Coronary artery (tissue), 2 donors: ENCODE results near the gene SYNPO.

ENCODE experiments used
- DNase-seq: peaks from one replicate; pipeline ENCODE4 v3.0.0-alpha.2; 2017; ENCODE audit warnings: low spot score
- H3K27ac ChIP-seq, 2 donors: fragments of 200-600 bp; sonication (generic); one replicate each; pipeline ENCODE4 v1.5.1; 2016 to 2019
- H3K4me3 ChIP-seq: fragments of 200-600 bp; sonication (generic); 2 replicates; pipeline ENCODE4 v1.5.1; 2016; ENCODE audit warnings: mild to moderate bottlenecking, moderate library complexity
- TF ChIP-seq, protein P1 (sequence below): fragments of 200-600 bp; sonication (generic); IDR thresholded peaks from one replicate; pipeline ENCODE4 v1.5.1; 2019; ENCODE audit warnings: antibody characterized with exemption

Gene SYNPO

DNA sequence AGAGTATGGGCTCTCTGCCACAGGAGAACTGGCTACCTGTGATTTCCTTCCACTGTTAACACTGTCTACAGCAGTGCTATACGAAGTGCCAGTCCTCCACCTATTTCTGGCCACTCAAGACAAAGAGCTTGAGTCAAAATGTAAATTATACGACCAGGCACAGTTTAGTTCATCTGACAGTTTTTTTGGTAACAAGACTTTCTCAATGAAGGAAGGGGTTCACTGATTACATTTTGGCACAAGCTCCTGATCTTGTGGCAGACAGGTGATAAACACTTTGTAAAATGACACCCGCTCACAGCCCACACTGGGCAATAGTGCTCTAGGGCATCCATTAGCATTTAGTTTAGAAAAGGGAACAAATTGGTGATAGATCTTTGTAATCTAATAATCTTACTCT, 51.8 kb downstream of the SYNPO start:
- DNase-seq: no peak
- Histone ChIP-seq H3K4me3 (no peak overlapping the region), H3K27ac (no peak overlapping the region)
- TF ChIP-seq, protein P1, sequence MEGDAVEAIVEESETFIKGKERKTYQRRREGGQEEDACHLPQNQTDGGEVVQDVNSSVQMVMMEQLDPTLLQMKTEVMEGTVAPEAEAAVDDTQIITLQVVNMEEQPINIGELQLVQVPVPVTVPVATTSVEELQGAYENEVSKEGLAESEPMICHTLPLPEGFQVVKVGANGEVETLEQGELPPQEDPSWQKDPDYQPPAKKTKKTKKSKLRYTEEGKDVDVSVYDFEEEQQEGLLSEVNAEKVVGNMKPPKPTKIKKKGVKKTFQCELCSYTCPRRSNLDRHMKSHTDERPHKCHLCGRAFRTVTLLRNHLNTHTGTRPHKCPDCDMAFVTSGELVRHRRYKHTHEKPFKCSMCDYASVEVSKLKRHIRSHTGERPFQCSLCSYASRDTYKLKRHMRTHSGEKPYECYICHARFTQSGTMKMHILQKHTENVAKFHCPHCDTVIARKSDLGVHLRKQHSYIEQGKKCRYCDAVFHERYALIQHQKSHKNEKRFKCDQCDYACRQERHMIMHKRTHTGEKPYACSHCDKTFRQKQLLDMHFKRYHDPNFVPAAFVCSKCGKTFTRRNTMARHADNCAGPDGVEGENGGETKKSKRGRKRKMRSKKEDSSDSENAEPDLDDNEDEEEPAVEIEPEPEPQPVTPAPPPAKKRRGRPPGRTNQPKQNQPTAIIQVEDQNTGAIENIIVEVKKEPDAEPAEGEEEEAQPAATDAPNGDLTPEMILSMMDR: no peak

DNA sequence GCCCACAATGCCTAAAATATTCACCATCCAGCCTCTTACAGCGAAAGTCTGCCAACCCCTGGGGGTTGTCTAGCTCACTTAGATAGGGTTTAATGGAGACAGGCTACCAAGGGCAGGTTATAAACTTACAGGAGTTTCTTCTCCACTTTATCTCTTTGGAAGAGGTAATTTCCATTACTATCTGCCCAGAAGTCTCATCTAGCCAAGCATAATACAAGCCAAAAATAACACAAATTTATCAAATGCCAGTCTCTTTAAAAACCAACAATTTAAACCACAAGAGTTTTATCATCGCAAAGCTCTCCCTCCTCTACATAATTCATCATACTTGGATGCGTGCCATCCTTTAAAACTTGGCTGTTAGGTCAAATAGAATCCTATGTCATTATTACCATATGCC, 54.2 kb downstream of the SYNPO start:
- no peak for DNase-seq
- Histone ChIP-seq H3K4me3 (no peak overlapping the region), H3K27ac (no peak overlapping the region)
- TF ChIP-seq, protein P1: no peak

DNA sequence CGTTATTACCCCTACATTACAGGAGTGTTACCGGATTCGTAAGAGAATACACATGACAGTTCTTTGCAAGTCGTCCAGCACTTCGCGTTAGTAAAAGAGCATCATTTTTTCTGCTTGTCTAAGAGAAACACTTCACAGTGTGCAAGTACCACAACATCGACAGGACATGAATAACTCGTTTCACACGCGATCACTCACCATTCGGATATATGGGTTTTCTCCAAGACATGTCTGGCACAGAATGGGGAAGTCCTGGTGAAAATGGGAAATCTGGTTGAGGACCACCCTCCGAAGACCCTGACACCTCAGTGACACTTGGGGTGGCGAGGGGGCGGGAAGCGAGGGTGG, 59.8 kb downstream of the SYNPO start:
- peak overlapping the region; percentile 95 for H3K4me3 ChIP-seq
- TF ChIP-seq, protein P1: no peak
- H3K27ac ChIP-seq: peak overlapping the region; percentile 96 to 98
- no peak for DNase-seq

DNA sequence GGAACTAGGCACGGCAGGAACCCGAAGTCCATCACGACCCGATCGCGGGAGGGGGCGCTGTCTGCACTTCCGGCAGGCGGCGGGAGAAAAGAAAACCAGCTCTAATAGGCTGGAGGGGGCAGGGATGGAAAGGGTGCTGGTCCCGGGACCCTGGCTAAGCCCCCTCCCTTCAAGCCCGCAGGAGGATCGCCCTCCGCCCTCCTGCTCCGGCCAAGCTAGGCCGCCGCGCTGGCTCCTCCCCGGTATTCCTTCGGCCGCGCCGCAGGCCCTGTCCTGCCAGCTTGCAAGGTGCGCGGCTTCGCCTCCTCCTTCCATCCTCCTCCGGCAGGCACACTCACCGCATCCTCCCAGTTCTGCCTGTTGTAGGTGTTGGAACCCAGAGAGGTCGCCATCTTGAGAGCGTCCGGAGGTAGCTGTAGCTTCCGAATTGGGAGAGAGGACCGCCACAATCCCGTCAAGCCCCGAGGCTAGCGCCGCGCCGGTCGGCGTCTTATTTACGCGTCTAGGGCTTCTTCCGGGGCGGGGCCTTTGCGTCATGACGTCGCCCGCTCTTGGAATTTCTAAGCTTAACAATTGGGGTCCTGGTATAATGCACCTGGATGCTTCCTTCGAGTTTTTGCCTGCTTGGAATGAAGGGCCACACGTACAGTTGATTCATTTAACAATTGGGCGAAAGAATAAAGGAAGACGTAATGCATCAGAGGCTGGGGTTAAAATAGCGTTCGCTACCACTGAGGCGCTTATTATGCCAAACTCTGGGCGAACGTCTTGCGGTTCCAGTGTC, 60.3 kb downstream of the SYNPO start, which contains the start of gene RBM22:
Gene RBM22 (minus strand): TSS at position 469 of the 784 bp plus-strand sequence. CDS start 77 bp downstream, at position 392.
- Histone ChIP-seq H3K27ac (peak within 1 kb of the TSS; percentile 96 to 98), H3K4me3 (peak within 1 kb of the TSS; percentile 95)
- peak; percentile 92 for DNase-seq
- TF ChIP-seq, protein P1: peak; percentile 82

DNA sequence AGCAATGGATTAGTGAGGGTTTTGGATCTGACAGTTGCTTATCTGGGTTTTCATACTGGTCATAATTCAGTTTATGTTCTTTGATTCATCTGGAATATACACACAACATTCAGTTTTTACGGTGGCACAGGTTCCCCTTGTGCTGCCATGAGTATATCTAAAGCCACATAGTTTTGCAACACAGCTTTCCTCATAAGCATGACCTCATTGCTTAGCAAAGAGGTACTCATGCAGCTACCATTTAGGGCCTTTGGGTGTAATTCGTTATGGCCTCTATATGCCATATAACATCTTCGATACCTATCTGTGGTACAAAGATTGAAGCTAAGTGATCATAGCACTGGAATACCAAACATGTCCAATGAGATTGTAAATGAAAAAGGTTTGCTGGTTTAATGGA, 63.3 kb downstream of the SYNPO start:
- H3K4me3 ChIP-seq: no peak overlapping the region
- TF ChIP-seq, protein P1: no peak
- DNase-seq: no peak
- H3K27ac ChIP-seq: no peak overlapping the region

DNA sequence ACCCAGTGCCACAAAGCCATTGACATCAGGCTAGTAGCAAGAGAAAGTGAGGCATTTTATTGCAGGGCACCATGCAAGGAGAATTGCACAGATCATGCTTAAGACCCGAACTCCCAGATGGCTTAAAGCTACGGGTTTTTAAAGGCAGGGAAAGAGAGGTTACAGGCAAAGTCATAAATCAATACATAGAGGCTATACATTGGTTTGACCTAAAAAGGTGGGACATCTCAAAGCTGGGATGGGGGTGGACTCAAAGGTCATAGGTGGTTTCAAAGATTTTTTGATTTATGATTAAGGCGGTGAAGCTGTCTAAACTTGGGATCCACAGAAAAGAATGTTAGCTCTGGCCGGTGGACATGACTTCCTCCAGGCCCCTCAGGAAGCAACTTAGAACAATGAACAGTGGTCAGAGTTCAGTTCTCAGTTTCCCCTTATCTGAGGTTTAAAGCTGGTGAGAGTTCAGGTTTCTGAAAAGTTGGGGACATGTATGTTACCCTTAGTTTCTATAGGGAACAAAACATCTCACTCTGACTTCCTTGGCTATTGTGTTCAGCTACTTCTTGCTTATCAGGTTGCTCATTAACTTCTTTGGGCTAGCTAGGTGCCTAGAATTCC, 66.4 kb downstream of the SYNPO start:
- no peak for DNase-seq
- no peak overlapping the region for H3K4me3 ChIP-seq
- H3K27ac ChIP-seq: no peak overlapping the region
- TF ChIP-seq, protein P1: no peak
